HFF-Myc (cell line): ENCODE measurements around the gene HYLS1.

Experiments
- DNase-seq: peaks from one replicate; pipeline ENCODE4 v3.0.0-alpha.2; 2011; ENCODE audit warnings: low read depth; ENCODE audit errors: extremely low read depth
- H3K4me3 ChIP-seq: replicated peaks from 2 replicates; pipeline ENCODE4 v1.5.1; 2011; ENCODE audit warnings: low read depth, mild to moderate bottlenecking, control low read depth, low read length
- CTCF ChIP-seq: IDR thresholded peaks from 2 replicates; pipeline ENCODE4 v1.5.1; 2012; ENCODE audit warnings: mild to moderate bottlenecking, low read depth, low read length, control low read depth; ENCODE audit errors: missing control alignments

HYLS1 gene

DNA sequence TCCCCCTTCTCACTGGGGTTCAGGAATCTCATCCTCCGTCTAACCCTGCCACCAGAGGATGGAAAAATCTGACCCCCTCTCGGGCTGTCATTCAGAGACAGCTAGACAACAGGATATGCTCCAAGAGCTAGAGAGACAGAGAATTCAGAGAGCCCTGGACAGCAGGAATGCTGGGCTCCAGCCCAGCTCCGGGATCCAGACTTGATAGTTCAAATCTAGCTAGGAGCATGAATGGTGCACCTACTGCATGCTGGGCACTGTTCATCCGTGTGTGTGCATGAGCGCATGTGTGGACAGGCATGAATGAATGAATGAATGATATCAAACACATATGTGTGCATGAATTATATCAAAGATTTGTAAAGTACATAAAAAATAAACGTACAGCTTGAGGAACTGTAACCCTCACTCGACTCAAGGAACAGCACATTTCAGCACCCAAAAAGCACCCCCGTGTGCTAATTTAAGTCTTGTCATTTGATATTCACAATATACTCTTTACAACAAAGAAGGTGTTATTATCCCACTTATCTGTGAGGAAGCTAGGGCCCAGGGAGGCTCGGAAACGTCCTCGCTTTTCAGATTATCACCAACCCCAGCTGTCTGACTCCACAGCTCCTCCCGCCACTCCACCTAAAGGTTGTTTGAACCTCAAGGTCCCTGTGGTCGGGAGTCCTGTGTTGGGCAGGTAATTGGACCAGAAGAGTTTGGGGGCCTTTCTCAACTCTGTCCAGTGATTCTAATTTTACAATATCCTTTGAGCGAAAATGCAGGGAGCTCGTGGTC, 57.7 kb downstream of the HYLS1 start:
- no peak overlapping the region for H3K4me3 ChIP-seq
- TF ChIP-seq CTCF = no peak
- no peak for DNase-seq

- TF ChIP-seq CTCF = no peak
- DNase-seq = no peak
These were observed 58.5 kb downstream of the HYLS1 start, which contains the start of gene VSIG10L2 for GRCh38 chr11:125945797-125946520. Gene VSIG10L2, plus strand, starts transcription at chr11:125946044. Its CDS starts 12 bp downstream, at chr11:125946056.

GRCh38 chr11:125946712-125947418, 59.4 kb downstream of the HYLS1 start:
- DNase-seq = no peak
- no peak overlapping the region for H3K4me3 ChIP-seq
- no peak for TF ChIP-seq CTCF

More at GRCh38 chr11:125945797-125946520, 58.5 kb downstream of the HYLS1 start, which contains the start of gene VSIG10L2:
- H3K4me3 ChIP-seq = no peak within 1 kb of the TSS

DNA sequence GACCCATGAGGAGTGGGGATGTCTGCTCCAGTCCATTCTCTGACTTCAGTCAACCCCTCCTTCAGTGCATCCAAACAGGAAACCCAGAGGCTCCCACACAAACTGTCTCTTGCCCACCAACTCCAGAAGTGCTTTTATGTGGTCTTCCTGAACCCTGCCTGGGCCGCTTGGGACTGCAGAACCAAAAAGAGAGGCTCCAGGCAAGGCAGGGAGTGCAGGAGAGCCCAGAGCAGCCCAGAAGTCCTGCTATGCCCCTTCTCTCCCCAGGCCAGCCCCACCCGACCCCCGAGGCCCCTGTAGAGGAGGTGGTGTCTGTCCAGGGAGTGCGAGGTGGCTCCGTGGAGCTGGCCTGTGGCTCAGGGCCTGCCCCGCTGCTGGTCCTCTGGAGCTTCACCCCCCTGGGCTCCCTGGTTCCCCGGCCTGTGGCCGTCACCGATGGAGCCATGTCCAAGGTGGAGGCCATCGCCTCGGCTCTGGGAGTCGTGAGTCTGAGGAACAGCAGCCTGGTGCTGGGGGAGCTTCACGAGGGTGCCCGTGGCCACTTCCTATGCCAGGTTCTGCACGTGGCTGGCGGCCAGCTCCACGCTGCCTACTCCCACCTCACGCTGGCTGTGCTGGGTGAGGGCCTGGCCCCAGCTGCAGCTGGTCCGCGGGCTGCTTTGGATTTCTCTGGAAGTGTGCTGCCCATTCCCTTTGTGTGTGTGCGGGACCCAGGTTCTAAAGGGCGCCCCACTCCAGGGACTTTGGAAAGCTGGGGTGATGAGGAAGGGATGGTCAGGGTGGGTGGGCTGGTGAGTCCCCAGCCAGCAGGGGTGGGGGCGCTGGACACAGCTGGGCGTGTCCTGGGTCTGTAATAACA, 60.2 kb downstream of the HYLS1 start:
- no peak for DNase-seq
- H3K4me3 ChIP-seq = no peak overlapping the region
- no peak for TF ChIP-seq CTCF

DNA sequence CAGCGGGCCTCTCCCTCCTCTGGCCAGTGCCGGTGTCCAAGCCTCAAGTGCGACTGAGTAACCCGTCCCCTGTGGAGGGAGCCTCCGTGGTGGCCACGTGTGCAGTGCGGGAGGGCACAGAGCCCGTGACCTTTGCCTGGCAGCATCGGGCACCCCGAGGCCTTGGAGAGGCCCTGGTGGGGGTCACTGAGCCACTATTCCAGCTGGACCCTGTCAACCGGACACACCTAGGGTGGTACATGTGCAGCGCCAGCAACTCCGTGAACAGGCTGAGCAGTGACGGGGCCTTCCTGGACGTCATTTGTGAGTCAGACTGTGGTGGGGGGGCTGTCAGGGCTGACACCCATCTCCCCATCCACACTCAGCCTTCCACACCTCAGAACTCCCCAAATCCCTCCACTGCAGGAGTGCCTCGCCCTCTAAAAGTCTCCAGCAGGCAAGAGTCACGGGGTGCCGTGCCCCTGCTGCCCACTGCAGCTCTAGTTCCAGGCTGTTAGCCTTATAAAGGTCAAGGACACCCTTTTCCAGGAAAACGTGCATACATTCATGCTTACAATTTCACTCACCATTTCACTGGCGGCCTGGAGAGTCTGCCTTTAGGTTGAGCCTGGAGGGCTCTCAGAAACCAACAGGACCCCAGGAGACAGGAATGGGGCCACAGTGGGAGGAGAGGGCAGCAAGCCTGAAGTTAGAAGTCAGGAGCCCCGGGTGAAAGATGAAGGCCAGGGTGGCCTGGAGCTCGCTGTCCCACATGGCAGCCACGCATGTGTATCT, 61.0 kb downstream of the HYLS1 start:
- no peak for DNase-seq
- TF ChIP-seq CTCF = no peak
- H3K4me3 ChIP-seq = no peak overlapping the region
